Panc1 (cell line): ENCODE measurements around the gene GLT1D1. TPM values are rescaled to one million over a fixed set of nuclear protein-coding genes. Genes with fewer than 3 reads are reported as not detected.

Source experiments
- ATAC-seq: fragments of 200-7000 bp; cut with Tn5 transposase; 2 replicates; pipeline ENCODE4 v1.9.1; 2020; ENCODE audit warnings: mild to moderate bottlenecking, moderate library complexity
- BruUV-seq: library from RNA; stranded (reverse); fragments of 400-500 nt; replicated peaks from 2 replicates; lab custom pipeline; 2021; lab: Mats Ljungman, UMichigan
- CTCF ChIA-PET: fragments of 300-600 bp; sonication (Branson Sonifier 250); formaldehyde crosslinking; loops from one replicate; lab custom pipeline; 2022; ENCODE audit warnings: antibody characterized with exemption; lab: Charles Lee
- POLR2A ChIA-PET: fragments of 300-600 bp; sonication (Branson Sonifier 250); formaldehyde crosslinking; loops from one replicate; lab custom pipeline; 2022; ENCODE audit warnings: antibody characterized with exemption; lab: Charles Lee
- DNase-seq: peaks from one replicate; pipeline ENCODE4 v3.0.0-alpha.2; 2010; ENCODE audit warnings: low read depth, low spot score
- H3K27ac ChIP-seq: 2 replicates; pipeline ENCODE4 v1.5.1; 2011; ENCODE audit warnings: mild to moderate bottlenecking, low read length, inconsistent platforms
- H3K27me3 ChIP-seq: fragments of 200-500 bp; sonication (Bioruptor generic); 2 replicates; pipeline ENCODE4 v1.6.0; 2014; ENCODE audit warnings: low read length, inconsistent platforms; ENCODE audit not compliant: control insufficient read depth, insufficient read depth
- H3K36me3 ChIP-seq: fragments of 200-500 bp; sonication (Bioruptor generic); 2 replicates; pipeline ENCODE4 v1.5.1; 2014; ENCODE audit warnings: inconsistent platforms, mild to moderate bottlenecking, low read length, moderate library complexity; ENCODE audit not compliant: control insufficient read depth, insufficient read depth
- H3K4me1 ChIP-seq: 2 replicates; pipeline ENCODE4 v1.5.1; 2011; ENCODE audit warnings: inconsistent platforms, mild to moderate bottlenecking, low read length, moderate library complexity; ENCODE audit not compliant: control insufficient read depth, insufficient read depth
- H3K4me3 ChIP-seq, 2 experiments: 2 replicates each; pipeline ENCODE4 v1.5.1; 2011 to 2012; ENCODE audit warnings: low read depth in 2 of 2, low read length in 2 of 2, mild to moderate bottlenecking in 2 of 2, inconsistent platforms in 1 of 2, moderate library complexity in 1 of 2
- H3K9me3 ChIP-seq: fragments of 200-500 bp; sonication (Bioruptor generic); 2 replicates; pipeline ENCODE4 v1.5.1; 2014; ENCODE audit warnings: low read depth, mild to moderate bottlenecking, inconsistent platforms, low read length, moderate library complexity; ENCODE audit not compliant: control insufficient read depth, insufficient read depth
- POLR2AphosphoS5 ChIP-seq: IDR thresholded peaks from 2 replicates; pipeline ENCODE4 v1.6.1; 2012; ENCODE audit warnings: mild to moderate bottlenecking, low read depth, low read length, moderate library complexity
- SIN3A ChIP-seq: IDR thresholded peaks from 2 replicates; pipeline ENCODE4 v1.6.1; 2012; ENCODE audit warnings: low read depth, mild to moderate bottlenecking, low read length, moderate library complexity, borderline replicate concordance; ENCODE audit not compliant: insufficient read depth
- TCF7L2 ChIP-seq: IDR thresholded peaks from 2 replicates; pipeline ENCODE4 v1.6.1; 2011; ENCODE audit warnings: mild to moderate bottlenecking, low read depth, low read length, inconsistent platforms
- in situ Hi-C: cut with HindIII; loops from 2 replicates; pipeline ENCODE4 v1.10.0; 2016; ENCODE audit warnings: low sequenced_read_pairs, low pct_unique_long_range_greater_than_20kb
- intact Hi-C: fragments of 100-400 bp; cut with micrococcal nuclease; formaldehyde crosslinking; loops from one replicate; pipeline ENCODE4 v1.10.0; 2022; ENCODE audit not compliant: unreplicated experiment
- total RNA-seq: library from RNA; stranded (reverse); gene quantifications from one replicate; pipeline ENCODE4 v1.2.1, GENCODE V29; 2021; ENCODE audit not compliant: unreplicated experiment
- TF ChIP-seq, protein P1 (sequence below): fragments of 450-650 bp; IDR thresholded peaks from 2 replicates; pipeline ENCODE4 v1.5.1; 2017; ENCODE audit warnings: mild to moderate bottlenecking
- TF ChIP-seq, protein P2 (sequence below), 2 experiments: IDR thresholded peaks; 2 replicates each; pipeline ENCODE4 v1.6.1; 2011 to 2012; ENCODE audit warnings: low read depth in 2 of 2, control low read depth in 1 of 2, low read length in 1 of 2, mild to moderate bottlenecking in 1 of 2, moderate library complexity in 1 of 2; ENCODE audit not compliant: insufficient read depth in 1 of 2

Gene GLT1D1
- total RNA-seq, 1 experiment from 2014 or later = not detected

DNA sequence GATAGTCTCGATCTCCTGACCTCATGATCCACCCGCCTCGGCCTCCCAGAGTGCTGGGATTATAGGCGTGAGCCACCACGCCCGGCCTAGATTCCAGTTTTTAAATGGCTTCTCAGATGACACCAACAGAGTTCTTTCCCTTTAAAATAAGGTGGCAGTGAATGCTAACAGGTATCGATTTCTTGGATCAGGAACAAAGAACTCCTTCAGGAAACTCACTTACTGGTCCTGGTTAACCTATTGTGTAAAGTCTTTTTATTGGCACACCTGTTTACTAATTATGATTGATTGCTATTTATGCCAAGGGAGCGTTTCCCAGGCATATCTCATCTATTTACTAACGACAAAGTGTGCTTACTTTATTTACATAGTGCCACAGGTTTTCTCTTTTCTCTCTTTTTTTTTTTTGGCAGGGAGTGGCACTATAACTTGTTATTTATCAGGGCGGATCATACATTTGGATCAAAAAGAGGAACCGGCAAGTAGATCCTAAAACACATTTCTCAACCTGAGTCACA, 89.7 kb downstream of the GLT1D1 start:
- no peaks in the 10 kb centered on the region for H3K36me3 ChIP-seq
- BruUV-seq = no TSS peak
- ChIA-PET POLR2A (no interaction called here), CTCF (no interaction called here)
- DNase-seq = no peak
- intact Hi-C loops = no loop called here
- no peaks in the 10 kb centered on the region for H3K27me3 ChIP-seq
- no peak for ATAC-seq
- H3K4me1 ChIP-seq = no peaks in the 10 kb centered on the region
- TF ChIP-seq, protein P1, sequence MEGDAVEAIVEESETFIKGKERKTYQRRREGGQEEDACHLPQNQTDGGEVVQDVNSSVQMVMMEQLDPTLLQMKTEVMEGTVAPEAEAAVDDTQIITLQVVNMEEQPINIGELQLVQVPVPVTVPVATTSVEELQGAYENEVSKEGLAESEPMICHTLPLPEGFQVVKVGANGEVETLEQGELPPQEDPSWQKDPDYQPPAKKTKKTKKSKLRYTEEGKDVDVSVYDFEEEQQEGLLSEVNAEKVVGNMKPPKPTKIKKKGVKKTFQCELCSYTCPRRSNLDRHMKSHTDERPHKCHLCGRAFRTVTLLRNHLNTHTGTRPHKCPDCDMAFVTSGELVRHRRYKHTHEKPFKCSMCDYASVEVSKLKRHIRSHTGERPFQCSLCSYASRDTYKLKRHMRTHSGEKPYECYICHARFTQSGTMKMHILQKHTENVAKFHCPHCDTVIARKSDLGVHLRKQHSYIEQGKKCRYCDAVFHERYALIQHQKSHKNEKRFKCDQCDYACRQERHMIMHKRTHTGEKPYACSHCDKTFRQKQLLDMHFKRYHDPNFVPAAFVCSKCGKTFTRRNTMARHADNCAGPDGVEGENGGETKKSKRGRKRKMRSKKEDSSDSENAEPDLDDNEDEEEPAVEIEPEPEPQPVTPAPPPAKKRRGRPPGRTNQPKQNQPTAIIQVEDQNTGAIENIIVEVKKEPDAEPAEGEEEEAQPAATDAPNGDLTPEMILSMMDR = no peak
- TF ChIP-seq SIN3A (no peak), POLR2AphosphoS5 (no peak), TCF7L2 (no peak)
- TF ChIP-seq, protein P2, sequence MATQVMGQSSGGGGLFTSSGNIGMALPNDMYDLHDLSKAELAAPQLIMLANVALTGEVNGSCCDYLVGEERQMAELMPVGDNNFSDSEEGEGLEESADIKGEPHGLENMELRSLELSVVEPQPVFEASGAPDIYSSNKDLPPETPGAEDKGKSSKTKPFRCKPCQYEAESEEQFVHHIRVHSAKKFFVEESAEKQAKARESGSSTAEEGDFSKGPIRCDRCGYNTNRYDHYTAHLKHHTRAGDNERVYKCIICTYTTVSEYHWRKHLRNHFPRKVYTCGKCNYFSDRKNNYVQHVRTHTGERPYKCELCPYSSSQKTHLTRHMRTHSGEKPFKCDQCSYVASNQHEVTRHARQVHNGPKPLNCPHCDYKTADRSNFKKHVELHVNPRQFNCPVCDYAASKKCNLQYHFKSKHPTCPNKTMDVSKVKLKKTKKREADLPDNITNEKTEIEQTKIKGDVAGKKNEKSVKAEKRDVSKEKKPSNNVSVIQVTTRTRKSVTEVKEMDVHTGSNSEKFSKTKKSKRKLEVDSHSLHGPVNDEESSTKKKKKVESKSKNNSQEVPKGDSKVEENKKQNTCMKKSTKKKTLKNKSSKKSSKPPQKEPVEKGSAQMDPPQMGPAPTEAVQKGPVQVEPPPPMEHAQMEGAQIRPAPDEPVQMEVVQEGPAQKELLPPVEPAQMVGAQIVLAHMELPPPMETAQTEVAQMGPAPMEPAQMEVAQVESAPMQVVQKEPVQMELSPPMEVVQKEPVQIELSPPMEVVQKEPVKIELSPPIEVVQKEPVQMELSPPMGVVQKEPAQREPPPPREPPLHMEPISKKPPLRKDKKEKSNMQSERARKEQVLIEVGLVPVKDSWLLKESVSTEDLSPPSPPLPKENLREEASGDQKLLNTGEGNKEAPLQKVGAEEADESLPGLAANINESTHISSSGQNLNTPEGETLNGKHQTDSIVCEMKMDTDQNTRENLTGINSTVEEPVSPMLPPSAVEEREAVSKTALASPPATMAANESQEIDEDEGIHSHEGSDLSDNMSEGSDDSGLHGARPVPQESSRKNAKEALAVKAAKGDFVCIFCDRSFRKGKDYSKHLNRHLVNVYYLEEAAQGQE (IDR thresholded peaks at IDR 0.05; ENCODE audit: insufficient read depth in 1 of 2, low read depth in 2 of 2, low read length in 1 of 2) = no peak
- in situ Hi-C loops = no loop called here
- H3K9me3 ChIP-seq = no peaks in the 10 kb centered on the region
- no peak overlapping the region for H3K4me3 ChIP-seq
- no peak overlapping the region for H3K27ac ChIP-seq

DNA sequence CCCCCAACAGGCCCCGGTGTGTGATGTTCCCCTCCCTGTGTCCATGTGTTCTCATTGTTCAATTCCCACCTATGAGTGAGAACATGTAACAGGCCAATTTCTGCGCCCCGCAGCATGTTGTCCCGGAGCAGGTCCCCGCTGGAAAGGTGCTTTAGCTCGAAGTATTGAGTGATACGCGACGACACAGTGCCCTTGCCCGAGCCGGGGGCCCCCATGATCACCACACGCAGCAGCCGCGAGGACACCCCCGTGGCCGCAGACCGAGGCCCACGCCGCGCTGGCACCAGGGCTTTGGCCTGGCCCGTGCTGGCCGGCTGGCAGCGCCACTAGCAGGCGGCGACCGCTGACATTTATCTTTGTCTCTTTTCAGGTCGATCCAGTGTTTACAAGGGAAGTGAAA, 91.7 kb downstream of the GLT1D1 start:
- in situ Hi-C loops (no loop called here), intact Hi-C loops (no loop called here)
- Histone ChIP-seq H3K4me1 (no peaks in the 10 kb centered on the region), H3K27ac (no peak overlapping the region), H3K4me3 (no peak overlapping the region), H3K27me3 (no peaks in the 10 kb centered on the region), H3K9me3 (no peaks in the 10 kb centered on the region), H3K36me3 (no peaks in the 10 kb centered on the region)
- TF ChIP-seq TCF7L2 = no peak
- TF ChIP-seq, protein P2 (IDR thresholded peaks at IDR 0.05; ENCODE audit: insufficient read depth in 1 of 2, low read depth in 2 of 2, low read length in 1 of 2) = no peak
- TF ChIP-seq SIN3A = no peak
- TF ChIP-seq, protein P1 = no peak
- no peak for TF ChIP-seq POLR2AphosphoS5
- CTCF ChIA-PET = no interaction called here
- no TSS peak for BruUV-seq
- DNase-seq (no peak), ATAC-seq (no peak)
- POLR2A ChIA-PET = no interaction called here
